Activated gamma-delta T cell treated with anti-CD3 and anti-CD28 coated beads, Interleukin-2, amount 50 U/mL, for 16 hours (primary cell): ENCODE results near the gene SOX8.

Source experiments
- DNase-seq: peaks from one replicate; pipeline ENCODE4 v3.0.0-alpha.2; 2020; ENCODE audit warnings: low read depth

SOX8 gene

GRCh38 chr16:974001-974601, 7.5 kb upstream of the SOX8 start:
- no peak for DNase-seq

- no peak for DNase-seq
These were observed 6.8 kb upstream of the SOX8 start for GRCh38 chr16:974611-975261.

GRCh38 chr16:975291-975690, 6.3 kb upstream of the SOX8 start:
- DNase-seq, result no peak

- DNase-seq, result no peak
These were observed 5.1 kb upstream of the SOX8 start for GRCh38 chr16:976389-976931.

- DNase-seq, result no peak
These were observed 4.4 kb upstream of the SOX8 start for GRCh38 chr16:977081-977701.

- no peak for DNase-seq
These were observed 3.7 kb upstream of the SOX8 start for GRCh38 chr16:977896-978295.

- DNase-seq, result no peak
These were observed 3.2 kb upstream of the SOX8 start for GRCh38 chr16:978403-978802.

- DNase-seq, result no peak
These were observed 2.4 kb upstream of the SOX8 start for GRCh38 chr16:979147-979546.

GRCh38 chr16:979859-980594, 1.5 kb upstream of the SOX8 start:
- no peak for DNase-seq

GRCh38 chr16:980595-980854, 1.0 kb upstream of the SOX8 start:
- no peak for DNase-seq

- no peak for DNase-seq
These were observed 824 bp downstream of the SOX8 start for GRCh38 chr16:982145-983043.

- no peak for DNase-seq
These were observed 1.8 kb downstream of the SOX8 start for GRCh38 chr16:983044-984030.

GRCh38 chr16:984121-984694, 2.6 kb downstream of the SOX8 start:
- DNase-seq, result no peak

GRCh38 chr16:984736-985636, 3.4 kb downstream of the SOX8 start:
- no peak for DNase-seq

GRCh38 chr16:985646-986400, 4.3 kb downstream of the SOX8 start:
- no peak for DNase-seq

GRCh38 chr16:986411-986810, 4.8 kb downstream of the SOX8 start:
- DNase-seq, result no peak

- no peak for DNase-seq
These were observed 5.5 kb downstream of the SOX8 start for GRCh38 chr16:986925-987582.

- DNase-seq, result no peak
These were observed 6.3 kb downstream of the SOX8 start for GRCh38 chr16:987906-988305.
